Islet precursor cell (in vitro differentiated cells): Measurements from ENCODE around the gene PPP6R1.
"Not testable (repeated sequence)": the region's sequence is repeated elsewhere in the genome, so short reads cannot be mapped to it uniquely, and the experiment has no call there.

Experiments
- DNase-seq: peaks from one replicate; pipeline ENCODE4 v3.0.0-alpha.2; 2018

PPP6R1 gene

DNA sequence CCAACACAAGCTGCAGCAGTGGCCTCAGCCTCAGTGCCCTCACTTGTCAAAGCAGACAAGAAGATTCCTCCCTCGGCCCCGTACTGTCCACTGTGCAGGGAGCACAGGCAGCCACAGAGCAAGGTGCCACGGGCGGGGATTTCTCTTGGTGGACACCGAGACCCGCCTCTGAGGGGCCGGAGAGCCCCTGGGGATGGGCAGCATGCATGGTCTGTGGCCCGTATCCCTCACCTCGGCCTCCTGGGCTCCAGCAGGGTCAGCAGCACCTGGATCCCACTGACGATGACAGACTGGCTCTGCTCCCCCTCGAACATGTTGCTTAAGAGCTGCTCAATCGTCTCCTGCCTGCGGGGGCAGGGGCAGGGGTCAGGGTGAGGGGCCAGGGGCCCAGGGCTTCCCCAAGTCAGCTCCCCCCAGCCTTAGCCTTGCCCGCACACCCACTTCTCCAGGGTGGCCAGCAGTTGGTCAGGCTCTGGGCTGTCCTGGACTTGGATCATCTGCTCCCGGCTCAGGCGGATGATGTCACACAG, 16.8 kb downstream of the PPP6R1 start:
- no peak for DNase-seq

DNA sequence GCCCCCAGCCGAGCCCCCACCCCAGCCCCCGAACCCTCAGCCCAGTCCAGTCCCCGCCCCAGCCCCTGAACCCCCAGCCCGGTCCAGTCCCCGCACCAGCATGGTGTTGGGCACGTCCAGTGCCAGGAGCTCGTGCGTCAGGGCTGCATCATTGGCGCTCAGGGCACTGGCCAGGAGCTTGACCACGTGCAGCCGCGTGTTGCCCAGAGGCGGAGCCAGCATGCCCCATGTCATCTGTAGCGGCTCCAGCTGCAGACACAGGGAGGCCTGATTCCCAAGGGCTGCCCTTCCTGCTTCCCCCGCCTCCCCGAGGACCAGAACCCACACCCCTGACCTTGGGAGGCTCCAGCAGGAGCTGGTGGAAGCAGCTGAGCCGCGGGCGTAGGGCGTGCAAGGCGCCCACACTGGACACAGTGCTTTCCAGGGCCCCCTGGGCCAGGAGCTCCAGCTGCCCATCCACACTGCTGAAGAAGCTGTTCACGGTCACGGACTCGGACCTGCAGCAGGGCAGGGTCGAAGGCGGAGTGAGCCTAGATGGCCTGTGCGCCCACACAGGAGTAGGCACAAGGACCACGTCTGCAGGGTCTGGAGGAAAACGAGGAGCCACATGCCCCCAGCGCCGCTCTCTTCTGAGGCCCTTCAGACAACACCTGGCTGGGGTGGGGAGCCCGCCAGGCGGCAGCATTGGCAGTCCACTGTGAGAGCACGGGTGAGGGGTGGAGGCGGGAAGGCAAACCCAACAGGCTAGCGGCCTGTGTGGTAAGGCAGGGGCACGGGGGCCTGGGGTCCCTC, 17.5 kb downstream of the PPP6R1 start:
- no peak for DNase-seq

DNA sequence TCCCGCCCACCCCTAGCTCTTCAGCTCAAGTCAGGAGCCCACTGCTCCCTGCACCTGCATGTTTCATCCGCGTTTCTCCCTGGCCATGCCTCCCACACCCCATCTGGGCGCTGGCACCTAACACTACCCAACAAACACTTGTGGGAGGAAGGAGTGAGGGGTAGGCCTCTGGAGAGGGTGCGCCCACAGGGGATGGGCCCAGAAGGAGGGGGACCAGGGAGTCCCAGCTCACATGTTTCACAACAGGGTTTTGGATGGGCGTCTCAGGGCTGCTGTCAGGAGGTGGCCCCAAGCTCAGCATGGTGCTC, 18.1 kb downstream of the PPP6R1 start:
- no peak for DNase-seq

DNA sequence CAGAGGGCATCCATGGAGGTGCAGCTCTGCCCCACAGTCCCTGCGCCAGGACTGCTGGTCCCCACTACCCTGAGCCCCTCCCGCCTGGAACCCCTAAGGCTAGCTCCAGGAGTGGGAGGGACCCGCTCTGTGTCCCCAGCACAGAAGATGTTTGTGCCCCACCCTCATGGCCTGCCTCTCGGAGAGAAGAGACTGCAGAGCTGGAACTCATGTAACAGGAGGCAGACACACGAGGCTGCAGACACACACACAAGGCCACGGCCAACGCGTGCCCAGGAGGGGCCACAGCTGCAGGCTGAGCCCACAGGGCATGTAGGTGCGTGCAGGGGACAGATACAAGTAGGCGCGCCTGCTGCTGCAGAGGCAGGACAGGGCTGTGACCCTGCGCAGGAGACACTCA, 19.8 kb downstream of the PPP6R1 start:
- DNase-seq, result no peak

DNA sequence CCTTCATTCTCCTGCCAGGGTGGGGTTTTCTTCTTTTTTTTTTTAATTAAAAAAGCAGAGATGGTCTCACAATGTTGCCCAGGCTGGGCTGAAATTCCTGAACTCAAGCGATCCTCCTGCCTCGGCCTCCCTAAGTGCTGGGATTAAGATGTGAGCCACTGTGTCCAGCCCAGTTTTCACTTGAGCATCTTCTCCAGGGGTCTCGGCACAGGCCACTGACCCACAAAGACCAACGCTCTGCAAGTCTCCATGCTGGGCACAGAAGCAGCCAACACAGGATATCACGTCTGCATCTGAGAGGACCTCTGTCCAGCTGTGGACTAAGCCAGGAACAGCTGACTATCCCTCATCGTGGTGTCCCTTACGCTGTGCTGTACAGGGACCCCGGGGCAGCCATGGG, 20.8 kb downstream of the PPP6R1 start:
- no peak for DNase-seq

DNA sequence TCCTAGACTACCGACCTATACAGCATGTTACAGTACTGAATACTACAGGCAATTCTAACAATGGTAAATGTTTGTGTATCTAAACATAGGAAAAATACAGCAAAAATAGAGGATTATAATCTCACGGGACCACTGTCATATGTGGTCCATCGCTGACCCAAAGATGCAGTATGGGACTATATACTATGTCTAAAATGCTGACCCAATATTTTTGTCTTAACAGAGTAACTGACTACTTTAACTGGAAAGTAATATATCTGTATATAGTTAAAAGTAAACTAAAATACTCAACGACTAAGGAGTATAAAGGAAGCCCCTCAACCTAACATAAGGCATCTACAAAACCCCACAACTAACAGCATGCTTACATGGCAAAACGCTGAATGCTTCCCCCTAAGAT, 25.8 kb downstream of the PPP6R1 start:
- DNase-seq, result no peak

DNA sequence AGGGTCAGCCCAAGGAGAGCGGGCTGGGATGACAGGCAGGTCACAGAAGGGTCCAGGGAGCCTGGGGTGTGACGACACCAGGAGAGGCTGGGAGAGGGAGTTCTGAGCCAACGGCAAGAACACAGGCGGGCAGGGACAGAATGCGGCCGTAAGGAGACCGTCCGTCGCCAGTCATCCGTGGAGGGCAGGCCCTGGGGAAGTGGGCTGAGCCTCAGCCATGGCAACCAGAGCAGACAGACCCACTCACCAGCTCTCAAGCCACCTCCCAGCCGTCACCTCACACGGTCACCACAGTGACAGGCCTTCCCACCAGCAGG, 26.6 kb downstream of the PPP6R1 start:
- no peak for DNase-seq

DNA sequence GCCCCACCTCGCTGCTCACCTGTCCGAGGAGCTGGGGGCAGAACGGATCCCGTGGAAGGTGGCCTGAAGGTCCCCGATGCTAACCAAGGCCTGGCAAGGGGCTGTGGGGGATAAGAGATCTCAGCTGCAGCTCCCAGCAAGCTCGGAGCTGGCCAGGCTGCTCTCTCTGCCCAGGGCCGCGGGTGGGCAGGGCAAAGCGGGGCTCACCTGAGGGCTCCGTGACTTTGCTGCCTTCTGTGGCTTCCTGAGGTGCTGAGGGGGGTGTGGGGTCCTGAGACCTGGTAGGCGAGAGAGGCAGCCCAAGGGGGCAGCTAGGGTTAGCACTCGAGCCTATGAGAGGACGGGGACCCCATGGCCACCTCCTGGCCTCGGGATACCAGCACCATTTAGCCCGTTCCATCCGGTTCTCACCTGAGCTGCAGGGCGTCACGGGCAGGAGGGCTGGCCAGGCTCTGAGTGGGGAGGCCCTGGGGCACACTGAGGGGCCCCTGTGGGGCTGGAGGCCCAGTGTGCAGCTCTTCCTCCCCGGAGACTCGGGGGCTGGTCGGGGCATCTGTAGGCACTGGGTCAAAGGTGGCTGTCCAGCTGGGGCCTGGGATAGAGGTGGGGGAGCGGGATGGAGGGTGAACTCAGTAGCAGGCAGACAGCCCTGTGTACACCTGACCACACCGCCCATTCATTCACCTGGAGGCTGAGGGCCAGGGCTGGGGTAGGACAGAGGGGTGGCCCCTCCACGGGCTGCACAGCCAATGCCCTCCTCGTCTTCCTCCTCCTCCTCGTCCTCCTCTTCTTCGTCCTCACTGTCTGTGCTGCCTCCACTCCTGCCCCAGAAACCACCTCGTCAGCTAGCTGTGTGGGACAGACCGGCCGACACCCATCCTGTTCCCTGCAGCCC, 27.2 kb downstream of the PPP6R1 start:
- DNase-seq, result no peak

DNA sequence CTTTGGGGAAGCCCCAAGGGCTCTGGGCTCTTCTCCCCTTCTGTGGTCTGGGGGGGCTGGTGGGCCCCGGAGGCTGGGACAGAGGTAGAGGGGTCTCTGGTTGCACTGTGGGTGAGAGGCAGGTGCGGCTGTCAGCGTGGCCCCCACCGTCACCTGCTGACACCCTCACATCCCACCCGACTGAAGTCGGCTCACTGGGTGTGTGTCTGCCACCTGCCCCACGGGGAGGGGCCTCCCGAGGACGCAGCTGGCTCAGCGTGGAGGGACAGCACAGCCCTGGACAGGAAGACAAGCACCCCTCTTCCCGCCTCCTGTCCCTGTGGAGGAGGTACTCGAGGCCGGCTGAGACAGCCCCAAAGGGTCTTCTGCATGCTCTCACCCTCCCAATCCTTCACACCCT, 28.0 kb downstream of the PPP6R1 start:
- no peak for DNase-seq

DNA sequence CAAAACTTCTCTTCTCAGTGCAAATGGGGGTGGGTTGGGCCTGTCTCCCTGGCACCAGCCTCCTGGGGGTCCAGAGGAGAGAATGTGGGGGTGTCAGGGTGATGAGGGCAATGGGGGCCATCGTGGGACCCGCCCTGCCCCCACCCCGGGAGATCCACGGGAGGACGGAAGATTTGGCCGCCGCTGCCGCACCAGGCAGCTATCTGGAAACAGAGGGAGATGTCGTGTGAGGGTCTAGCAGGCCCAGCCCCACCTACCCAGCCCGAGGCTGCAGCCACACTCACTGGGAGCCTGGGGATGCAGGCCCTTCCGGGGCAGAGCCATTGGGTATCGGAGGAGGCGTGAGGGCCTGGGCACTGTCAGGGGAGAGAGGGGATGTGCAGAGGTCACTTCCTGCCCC, 28.5 kb downstream of the PPP6R1 start:
- DNase-seq, result no peak

DNA sequence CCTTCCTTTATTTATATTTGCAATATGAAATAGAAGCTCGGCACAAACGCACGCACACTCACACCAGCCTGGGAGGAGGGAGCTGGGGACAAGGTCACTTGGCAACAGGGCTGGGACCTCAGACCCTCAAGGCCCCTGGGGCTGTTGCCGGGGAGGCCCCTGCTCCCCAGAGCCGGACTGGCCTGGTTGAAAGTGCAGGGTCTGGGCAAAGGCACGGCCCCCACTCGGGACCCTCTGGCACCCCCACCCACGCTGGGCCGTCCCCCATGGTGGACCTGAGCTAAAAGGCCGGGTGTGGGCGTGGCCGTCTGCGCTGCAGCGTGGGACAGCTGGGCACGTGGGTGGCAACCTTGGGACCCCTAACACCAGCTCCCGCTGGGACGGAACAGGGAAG, 29.0 kb downstream of the PPP6R1 start:
- no peak for DNase-seq

DNA sequence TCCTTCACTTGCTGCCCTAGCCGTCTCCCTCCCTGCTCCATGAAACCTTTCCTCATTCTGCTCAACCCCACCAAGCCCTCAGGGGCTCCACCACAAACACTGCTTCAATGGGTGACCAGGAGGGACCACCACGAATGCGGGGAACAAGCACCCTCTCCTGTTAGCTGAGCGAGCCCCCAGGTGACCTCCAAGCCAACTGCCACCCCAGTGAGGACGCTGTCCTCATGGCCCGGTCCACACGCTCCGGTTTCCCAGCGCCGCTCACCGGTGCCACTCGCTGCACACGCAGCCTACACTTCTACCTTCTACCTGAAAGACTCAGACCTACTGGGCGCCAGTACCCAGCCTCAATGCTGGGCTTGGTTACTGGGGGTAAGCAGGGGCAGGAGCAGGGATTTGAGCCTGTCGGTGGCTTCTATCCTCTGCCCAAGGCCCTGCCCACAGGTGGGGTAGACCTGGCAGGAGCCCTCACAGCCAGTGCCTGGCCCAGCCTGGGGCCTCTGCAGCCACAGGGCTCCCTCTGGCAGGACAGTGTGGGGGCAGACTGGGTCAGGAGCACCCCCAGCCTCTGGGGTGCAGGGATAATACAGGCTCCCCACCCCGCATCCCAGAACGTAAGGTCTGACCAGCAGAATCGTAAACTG, 29.6 kb downstream of the PPP6R1 start:
- DNase-seq, result no peak

DNA sequence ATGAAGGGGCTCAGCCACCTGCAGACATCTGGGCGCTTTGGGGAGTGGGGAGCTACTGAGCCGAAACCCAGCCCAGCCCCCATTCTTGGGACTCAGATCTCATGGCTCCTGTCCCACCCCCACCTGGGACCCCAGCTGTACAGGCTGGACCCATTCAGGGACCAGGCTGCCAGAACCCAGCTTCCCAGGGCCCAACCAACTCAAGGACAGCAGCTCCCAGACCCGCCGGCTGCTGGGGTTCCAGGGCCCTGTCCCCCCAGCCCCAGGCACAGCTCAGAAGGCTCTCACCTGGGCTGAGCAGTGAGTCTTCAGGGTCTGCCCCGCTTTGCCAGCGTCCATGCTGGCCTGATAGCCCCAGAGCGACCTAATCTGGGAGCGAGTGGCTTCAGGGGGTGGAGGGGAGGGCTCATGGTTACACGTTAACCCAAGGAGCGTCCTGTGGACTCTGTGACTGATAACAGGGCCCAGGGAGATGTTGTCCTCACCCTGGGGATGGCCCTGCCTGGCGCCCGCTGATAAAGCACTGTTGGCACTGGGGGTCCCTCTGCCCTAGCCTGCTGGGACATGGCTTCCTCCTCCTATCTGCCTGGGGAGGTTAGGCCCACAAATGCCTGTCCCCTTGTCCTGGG, 30.3 kb downstream of the PPP6R1 start, which contains the start of gene TMEM86B:
TSS of gene TMEM86B (minus strand) at position 361 of the 629 bp plus-strand sequence. CDS start at position 339, 22 bp downstream.
- DNase-seq, result no peak

DNA sequence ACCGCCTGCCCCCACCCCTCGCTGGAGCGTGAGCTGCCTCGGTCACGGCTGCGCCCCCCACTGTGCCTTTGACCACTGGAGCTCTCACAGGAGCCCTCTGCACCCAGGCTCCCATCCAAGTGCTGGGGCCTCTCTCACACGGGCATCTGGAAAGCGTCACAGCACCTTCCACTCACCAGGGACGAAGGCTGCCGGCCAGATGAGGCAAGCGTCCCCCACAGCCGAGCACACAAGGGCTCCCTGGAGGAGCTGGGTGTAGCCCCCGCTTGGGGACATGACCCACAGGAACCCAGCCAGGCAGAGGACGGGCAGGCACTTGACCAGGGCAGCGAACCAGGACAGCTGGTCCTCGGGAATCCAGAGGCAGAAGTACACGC, 30.8 kb downstream of the PPP6R1 start:
- DNase-seq, result no peak

DNA sequence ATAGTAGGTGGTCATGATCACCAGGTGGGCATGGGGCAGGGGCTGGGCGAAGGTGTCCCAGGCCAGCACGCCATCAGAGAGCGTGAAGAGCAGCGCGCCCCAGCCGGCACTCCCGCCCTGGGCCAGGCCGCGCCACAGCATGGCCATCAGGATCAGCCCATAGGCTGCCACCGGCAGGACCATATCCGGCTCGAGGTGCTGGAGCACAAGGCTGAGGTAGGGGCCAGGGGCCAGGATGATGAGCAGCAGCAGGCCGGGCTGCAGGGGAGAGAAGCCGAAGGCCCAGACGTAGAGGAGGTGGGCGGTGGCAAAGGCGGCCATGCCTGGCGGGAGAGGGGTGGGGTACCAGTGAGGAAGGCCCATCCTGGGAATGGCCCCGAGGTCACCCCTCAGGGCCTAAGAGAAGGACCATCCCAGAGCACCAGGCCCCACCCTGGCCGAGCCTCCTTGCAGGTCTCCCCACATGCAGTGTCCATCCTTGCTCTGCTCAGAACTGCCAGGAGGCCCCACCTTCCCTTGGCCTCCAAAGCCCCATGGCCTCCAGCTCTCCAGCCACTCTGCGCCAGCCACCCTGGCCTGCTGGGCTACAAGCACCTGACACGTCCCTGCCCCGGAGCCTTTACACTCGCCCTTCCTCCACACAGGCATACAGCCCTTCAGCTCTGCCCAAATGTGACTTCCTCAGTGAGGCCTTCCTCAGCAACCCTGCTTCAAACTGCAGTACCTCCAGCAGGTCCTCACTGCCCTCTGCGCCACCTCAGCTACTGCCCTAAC, 31.4 kb downstream of the PPP6R1 start:
- DNase-seq, result no peak

DNA sequence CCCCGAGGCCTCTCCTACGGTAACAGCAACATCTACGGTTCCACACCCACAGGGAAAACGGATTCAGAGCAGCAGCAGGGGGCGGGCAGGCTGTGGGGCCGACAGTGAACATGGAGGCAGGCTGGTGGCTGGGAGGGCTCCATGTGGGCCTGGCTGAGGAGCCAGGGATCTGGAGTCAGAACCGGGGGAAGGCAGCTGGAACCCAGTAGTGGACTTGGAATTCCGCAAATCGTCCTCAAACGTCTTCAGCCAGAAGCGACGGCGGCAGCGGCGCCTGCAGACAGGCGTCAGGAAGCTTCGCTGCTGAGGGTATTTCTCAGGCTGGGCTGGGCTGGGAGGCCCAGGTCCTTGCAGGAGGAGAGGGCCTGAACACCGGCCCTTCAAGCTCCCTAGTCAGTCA, 32.0 kb downstream of the PPP6R1 start:
- no peak for DNase-seq

DNA sequence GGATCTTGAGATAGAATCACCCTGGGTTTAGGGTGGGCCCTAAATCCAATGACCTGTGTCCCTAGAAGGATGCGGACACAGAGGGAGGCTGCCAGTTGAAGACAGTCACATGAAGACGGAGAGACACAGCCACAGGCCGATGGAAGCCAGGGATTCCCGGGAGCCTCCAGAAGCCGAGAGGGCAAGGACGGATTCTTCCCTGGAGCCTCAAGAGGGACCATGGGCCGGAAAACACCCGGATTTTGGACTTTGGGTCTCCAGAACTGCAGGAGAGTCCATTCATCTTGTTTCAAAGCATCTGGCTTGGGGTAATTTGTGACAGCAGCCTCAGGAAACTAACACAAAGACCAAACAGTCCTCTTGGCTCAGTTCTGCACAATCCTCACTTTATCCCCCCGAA, 32.5 kb downstream of the PPP6R1 start:
- DNase-seq, result no peak

DNA sequence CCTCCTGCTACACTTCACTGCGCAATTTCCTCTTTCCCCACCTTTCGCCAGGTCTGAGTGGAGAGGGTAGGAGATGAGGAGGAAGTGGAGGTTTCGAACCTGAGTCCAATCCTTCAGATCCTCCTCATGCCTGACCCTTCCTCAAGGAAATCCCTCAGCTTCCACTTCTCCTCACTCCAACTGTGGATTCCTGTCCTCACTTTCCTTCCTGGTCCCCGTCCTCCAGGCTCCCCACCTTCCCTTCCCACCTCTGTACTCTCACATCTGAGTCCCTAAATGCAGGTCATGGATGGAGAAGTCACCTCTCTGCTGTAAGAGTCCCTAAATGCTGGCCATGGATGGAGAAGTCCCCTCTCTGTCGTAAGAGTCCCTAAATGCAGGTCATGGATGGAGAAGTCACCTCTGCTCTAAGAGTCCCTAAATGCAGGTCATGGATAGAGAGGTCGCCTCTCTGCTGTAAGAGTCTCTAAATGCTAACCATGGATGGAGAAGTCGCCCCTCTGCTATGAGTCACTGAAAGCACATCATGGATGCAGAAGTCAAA, 33.3 kb downstream of the PPP6R1 start:
- DNase-seq, result no peak

DNA sequence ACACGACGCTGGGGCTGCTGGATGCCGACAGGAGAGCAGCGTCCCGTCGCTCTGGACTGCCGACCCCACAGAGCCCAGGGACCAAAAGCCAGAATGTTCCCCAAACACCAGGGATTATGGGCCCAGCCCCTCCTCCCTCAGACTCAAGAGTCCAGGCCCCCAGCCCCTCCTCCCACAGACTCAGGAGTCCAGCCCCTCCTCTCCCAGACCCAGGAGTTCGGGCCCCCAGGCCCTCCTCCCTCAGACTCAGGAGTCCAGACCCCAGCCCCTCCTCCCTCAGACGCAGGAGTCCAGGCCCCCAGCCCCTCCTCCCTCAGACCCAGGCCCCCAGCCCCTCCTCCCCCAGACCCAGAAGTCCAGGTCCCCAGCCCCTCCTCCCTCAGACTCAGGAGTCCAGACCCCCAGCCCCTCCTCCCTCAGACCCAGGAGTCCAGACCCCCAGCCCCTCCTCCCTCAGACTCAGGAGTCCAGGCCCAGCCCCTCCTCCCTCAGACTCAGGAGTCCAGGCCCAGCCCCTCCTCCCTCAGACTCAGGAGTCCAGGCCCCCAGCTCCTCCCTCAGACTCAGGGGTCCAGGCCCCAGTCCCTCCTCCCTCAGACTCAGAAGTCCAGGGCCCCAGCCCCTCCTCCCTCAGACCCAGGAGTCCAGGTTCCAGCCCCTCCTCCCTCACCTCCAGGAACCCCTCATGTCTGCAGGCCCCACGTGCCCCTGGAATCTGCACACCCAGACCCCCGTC, 34.0 kb downstream of the PPP6R1 start:
- not testable (repeated sequence) for DNase-seq

DNA sequence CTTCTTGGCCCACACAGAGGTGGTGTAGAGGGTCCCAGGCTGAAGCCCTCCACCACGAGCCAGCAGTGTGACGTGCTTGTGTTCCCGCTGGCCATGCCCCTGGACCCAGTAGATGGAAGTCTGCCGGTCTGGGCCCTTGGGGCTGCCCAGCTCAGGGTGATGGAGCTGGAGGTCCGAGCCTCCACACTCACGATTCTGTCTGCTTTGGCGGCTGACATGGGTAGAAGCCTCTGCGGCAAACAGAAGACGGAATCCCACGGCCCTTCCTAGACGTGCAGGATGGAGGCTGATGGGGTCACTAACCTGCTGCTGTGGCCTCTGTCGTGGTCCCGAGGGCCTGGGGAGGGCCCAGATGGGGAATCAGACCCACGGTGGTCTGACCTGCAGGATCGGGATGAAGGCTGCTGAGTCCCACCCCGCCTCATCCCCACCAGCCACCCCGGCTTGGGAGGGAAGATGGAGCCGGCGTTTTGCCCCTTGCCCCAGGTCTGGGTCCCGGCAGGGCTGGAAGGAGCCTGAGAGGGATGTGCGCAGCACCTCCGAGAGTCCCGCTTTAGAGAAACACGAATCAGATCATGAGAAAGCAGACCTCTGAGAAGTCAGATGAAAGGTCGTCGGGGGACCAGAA, 34.7 kb downstream of the PPP6R1 start:
- no peak for DNase-seq
